Measurements from ENCODE around the gene NOS3.
"Not testable (repeated sequence)": the region's sequence is repeated elsewhere in the genome, so short reads cannot be mapped to it uniquely, and the experiment has no call there.

DNA sequence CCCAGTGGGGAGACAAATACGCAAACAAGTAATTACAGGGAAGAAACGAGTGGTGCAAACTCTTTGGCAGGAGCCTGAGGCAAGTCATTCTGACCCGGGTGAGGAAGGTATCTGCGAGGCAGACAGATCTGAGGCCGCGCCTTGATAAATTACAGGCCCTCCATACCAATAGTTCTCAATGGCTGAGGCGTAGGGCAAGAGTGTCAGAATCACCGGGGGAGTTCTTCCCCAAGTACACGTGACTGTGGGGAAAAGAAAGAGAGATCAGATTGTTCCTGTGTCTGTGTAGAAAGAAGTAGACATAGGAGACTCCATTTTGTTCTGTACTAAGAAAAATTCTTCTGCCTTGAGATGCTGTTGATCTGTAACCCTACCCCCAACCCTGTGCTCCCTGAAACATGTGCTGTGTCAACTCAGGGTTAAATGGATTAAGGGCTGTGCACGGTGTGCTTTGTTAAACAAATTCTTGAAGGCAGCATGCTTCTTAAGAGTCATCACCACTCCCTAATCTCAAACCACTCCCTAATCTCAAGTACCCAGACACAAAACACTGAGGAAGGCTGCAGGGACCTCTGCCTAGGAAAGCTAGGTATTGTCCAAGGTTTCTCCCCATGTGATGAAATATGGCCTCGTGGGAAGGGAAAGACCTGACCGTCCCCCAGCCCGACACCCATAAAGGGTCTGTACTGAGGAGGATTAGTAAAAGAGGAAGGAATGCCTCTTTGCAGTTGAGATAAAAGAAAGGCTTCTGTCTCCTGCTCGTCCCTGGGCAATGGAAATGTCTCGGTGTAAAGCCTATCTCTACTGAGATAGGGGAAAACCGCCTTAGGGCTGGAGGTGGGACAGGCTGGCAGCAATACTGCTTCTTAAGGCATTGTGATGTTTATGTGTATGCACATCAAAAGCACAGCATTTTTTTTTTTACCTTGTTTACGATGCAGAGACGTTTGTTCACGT, 36.2 kb downstream of the NOS3 start:
- not testable (repeated sequence) for TF ChIP-seq CTCF (conservative IDR thresholded peaks at IDR 0.05); EZH2 (IDR thresholded peaks at IDR 0.05; ENCODE audit: low read depth)

Measured in PC-9 (cell line).